Right ventricle myocardium superior (tissue), 1 donor: ENCODE measurements around the gene RIPK1. TPM values are rescaled to one million over a fixed set of nuclear protein-coding genes. Genes with fewer than 3 reads are reported as not detected.
A peak's percentile ranks its signal among the peaks of the same experiment; 100 is the strongest.
"Not testable (repeated sequence)": the region's sequence is repeated elsewhere in the genome, so short reads cannot be mapped to it uniquely, and the experiment has no call there.

Source experiments
- ATAC-seq: fragments of 200-7000 bp; cut with Tn5 transposase; one replicate; pipeline ENCODE4 v1.9.1; 2020; ENCODE audit warnings: mild to moderate bottlenecking; ENCODE audit not compliant: poor library complexity
- DNase-seq: peaks from one replicate; pipeline ENCODE4 v3.0.0-alpha.2; 2020
- intact Hi-C: fragments of 100-400 bp; cut with DNase I; formaldehyde crosslinking; loops from one replicate; pipeline ENCODE4 v1.11.2; 2022
- total RNA-seq: library from RNA; stranded (reverse); fragmentation: NEBNext Ultra II Directional; extraction: Animal tissue kit (Norgen Biotek cat#: 25700); gene quantifications from one replicate; pipeline ENCODE4 v1.2.1, GENCODE V29; 2021
- donor health status: DM: no; HTN: yes; CAD: no; lungs with severe emphysema.

Gene RIPK1
- total RNA-seq, 1 donor from 2014 or later: 6.6 TPM

DNA sequence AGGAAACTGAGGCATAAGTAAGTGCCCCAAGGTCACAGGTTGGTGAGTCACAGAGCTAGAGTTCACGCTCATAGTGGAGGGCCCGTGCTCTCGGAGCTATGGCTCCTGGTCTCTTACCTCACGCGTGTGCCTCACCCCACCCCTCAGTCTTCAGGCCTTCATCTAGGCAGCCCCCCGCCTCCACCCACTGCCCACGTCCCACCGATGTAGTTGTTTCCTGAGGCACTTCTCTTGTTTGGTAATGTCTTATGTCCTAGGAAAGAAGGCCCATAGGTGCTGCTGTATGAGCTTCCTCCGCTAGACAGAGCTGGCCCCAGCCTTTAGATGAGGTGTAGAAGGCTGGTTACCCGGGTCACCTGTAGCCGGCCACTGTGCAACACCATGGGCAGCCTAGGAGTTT lies 5.1 kb downstream of the RIPK1 start:
- DNase-seq (no peak), ATAC-seq (no peak)
- intact Hi-C loops: no loop called here

DNA sequence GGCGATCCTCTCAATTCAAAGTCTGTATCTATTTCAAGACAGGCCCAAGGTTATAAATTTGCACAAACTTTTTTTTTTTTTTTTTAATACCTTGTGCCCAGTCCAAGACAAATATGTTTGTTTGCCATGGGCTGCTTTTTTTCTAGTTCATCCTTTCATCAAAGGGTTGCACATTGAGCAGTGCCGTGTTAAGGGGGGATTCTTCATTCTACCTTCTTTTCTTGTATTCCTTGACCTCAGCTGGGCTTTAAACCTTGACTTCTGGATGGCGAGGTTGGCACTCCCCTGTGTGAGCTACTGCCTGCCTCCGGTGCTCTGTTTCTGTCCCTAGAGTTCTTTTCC lies 7.4 kb downstream of the RIPK1 start:
- intact Hi-C loops: no loop called here

DNA sequence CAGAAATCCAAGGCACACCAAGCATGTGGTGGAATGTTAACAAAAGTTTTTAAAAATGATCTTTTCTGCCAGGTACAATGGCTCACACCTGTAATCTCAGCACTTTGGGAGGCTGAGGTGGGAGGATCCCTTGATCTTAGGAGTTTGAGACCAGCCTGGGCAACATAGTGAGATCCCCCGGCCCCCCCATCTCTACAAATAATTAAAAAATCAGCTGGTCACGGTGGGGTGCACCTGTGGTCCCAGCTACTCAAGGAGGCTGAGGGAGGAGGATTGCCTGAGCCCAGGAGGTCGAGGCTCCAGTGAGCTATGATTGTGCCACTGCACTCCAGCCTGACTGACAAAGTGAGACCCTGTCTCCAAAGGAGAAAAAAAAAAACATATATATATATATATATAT lies 8.0 kb downstream of the RIPK1 start:
- intact Hi-C loops: no loop called here
- ATAC-seq (no peak), DNase-seq (no peak)

More for the DNA sequence above, 7.4 kb downstream of the RIPK1 start:
- ATAC-seq: no peak
- no peak for DNase-seq

DNA sequence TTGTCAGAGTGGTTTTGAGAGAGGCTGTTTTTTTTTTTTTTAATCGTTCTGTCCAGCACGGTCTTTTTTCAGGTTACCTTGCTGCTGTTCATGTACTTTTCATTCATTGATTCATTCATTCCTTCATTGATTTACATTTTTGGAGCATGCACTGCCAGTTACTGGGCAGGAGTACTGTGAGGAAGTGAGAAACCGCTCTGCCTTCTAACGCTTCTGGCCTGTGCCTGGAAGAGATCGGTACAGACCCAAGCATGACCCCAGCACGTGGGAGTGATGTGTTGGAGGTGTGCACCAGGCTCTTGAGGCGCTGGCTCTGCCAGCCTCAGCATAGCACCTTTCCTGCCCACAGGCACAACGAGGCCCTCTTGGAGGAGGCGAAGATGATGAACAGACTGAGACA lies 9.1 kb downstream of the RIPK1 start:
- intact Hi-C loops: no loop called here

DNA sequence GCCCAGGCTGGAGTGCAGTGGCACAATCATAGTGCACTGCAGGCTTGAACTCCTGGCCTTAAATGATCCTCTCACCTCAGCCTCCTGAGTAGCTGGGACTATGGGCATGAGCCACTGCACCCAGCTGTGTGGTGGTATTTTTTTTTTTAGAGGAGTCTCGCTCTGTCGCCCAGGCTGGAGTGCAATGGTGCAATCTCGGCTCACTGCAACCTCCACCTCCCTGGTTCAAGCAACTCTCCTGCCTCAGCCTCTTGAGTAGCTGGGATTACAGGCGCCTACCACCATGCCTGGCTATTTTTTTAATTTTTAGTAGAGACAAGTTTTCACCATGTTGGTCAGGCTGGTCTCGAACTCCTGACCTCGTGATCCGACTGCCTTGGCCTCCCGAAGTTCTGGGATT lies 10.7 kb downstream of the RIPK1 start:
- intact Hi-C loops, ATAC-seq: not testable (repeated sequence)

More for the DNA sequence above, 9.1 kb downstream of the RIPK1 start:
- DNase-seq: no peak
- ATAC-seq: no peak

DNA sequence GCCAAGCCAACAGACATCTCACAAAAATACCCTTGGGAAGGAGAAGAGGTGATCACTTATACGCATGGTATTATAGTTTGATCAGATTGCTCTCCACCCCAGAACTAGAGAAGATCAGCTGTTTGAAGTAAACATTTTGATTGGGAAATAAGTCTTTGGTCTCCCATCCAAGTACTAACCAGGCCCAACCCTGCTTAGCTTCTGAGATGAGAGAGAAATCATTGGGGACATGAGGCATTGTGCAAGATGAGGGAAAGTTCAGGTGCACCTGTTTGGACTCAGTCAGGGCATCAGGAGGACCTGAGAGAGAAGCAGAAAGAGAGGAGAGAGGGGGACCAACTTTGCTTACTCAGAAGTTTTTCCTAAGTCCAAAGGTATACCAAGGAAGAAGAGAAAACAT lies 11.4 kb downstream of the RIPK1 start:
- ATAC-seq: no peak
- no peak for DNase-seq
- intact Hi-C loops: no loop called here

More for the DNA sequence above, 10.7 kb downstream of the RIPK1 start:
- not testable (repeated sequence) for DNase-seq

DNA sequence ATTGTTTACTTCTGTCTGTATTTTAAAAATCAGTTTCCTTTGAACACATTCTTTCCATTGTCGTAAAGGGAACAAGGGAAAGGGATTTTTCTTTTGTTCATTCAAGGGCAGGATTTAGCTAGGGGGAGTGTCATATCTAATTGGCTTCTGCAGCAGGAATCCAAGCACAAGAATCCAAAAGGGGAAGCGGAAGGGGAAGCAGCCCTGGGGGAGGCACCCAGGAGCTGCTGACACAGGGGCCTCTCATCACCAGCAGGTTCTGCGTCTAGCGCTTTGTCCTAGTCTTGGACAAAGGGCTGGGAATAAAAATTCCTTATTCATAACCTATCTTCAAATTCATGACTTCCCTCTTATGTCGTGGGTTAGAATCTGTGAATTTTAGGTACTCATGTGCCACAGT lies 13.7 kb downstream of the RIPK1 start:
- DNase-seq (peak; percentile 57), ATAC-seq (peak; percentile 63)
- intact Hi-C loops: no loop called here

DNA sequence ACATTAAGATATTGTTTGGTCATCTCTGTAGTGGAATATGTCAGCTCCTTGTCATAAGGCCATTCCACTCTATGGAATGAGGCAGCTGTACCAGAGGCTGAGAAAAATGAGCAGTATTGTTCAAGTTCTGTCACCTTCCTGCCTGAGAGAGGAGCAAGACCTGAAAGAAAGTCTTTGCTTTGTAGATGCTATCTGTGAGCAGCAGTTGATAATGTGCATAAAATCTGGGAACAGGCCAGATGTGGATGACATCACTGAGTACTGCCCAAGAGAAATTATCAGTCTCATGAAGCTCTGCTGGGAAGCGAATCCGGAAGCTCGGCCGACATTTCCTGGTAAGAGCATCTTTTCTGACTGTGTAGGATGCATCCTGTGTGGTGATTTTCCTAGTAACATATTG lies 16.8 kb downstream of the RIPK1 start:
- no peak for ATAC-seq
- DNase-seq: no peak
- intact Hi-C loops: no loop called here

DNA sequence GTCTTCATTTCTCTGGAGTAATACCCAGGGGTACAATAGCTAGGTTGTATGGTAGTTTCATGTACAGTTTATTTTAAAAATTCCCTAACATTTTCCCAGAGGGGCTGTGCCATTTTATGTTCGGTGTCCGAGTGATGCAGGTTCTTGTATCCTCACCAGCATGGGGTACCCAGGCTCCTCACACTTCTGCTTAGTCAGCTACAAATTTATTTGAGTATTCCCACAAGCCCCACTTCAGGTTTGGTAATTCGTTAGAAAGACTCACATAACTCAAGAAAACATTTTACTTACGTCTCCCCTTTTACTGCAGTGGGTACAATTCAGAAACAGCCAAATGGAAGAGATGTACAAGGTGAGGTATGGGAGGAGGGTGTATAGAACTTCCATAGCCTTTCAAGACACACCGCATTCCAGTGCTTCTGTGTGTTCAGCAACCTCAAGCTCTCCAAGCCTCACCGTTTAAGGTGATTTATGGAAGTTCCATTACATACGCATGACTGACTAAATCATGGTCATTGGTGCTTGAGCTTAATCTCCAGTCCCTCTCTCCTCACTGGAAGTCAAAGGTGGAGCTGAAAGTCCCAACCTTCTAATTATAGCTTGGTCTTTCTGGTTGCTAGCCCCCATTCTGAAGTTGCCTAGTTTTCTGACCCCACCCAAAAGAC lies 18.1 kb downstream of the RIPK1 start:
- ATAC-seq: no peak
- DNase-seq: no peak
- intact Hi-C loops: no loop called here

DNA sequence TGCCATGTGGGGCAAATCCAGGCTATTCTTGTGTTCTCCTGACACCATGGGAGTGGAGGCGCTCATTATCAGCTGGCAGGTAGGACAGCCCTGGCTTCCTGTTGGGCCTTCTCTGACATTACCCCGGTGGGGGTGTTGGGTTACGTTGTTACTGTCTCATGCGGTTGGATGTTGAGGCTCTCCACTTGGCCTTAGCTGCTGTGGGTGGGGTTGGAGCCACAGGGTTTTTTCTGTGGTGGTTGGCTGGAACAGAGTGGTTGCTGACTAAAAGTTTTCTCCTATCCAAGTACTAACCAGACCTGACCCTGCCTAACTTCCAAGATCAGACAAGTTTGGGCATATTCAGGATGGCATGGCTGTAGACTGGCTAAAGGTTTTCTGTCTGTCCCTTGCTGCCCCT lies 20.2 kb downstream of the RIPK1 start:
- peak; percentile 73 for ATAC-seq
- intact Hi-C loops: no loop called here
- no peak for DNase-seq

DNA sequence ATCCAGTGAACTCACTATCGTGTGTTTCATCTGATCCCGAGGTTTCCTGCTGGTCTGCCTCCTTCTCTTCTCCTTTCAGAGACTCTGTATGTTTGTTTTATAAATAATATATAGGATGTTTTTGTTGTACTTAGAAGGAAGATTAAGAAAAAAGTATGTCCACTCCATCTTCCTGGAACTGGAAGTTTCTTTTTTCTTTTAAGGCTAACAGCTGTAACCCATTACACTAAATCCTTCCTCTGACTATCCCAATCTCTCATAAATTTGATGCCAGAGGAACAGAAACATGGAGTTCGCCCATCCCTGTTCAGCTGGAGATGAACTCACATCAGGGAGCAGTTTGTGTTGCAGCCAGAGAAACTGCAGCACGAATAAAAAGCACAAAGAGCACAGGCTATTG lies 20.7 kb downstream of the RIPK1 start:
- ATAC-seq (peak; percentile 77), DNase-seq (no peak)
- intact Hi-C loops: no loop called here

DNA sequence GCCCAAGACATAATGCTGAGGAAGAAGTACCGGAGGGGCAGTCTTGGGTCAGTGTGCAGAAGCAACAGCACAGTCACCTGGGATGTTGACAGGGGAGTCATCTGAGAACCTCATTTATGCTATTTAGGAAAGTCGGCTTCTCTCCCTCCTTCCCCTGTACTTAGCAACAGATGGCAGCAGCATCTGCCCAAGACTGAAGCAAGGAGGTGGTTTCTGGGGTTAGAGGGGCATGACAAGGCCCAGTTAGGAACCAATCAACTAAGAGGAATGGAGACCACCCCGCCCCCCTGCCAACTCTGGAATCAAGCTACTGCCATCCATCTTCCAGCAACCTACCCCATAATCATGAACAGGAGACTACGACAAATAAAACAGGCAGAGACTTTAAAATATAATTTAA lies 21.7 kb downstream of the RIPK1 start:
- ATAC-seq (no peak), DNase-seq (no peak)
- intact Hi-C loops: no loop called here

DNA sequence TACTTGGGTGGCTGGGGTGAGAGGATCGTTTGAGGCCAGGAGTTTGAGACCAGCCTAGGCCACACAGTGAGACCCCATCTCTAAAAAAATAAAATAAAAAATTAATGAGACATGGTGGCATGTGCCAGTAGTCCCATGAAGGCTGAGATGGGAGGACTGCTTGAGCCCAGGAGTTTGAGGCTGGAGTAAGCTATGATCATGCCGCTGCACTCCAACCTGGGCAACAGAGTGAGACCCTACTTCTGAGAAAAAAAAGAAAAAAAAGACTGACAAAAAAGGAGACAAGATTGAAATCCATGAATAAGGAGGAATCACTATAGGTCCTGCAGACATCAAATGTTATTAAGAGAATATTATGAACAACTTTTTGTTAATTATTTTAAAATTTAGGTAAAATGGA lies 26.5 kb downstream of the RIPK1 start:
- DNase-seq (no peak), ATAC-seq (no peak)
- intact Hi-C loops: no loop called here

DNA sequence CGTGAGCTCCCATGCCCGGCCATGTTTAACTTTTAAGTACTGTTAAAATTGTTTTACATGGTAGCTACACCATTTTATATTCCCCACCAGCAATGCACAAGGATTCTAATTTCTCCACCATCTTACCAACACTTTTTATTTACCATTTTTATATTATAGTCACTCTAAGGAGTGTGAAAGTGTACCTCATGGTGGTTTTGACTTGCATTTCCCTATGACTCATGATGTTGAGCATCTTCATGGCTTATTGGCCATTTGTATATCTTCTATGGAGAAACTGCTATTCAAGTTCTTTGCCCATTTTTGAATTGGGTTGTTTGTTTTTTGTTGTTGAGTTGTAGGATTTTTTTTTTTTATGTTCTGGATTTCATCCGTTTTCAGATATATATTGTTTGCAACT lies 34.6 kb downstream of the RIPK1 start:
- ATAC-seq (no peak), DNase-seq (no peak)
- intact Hi-C loops: no loop called here

DNA sequence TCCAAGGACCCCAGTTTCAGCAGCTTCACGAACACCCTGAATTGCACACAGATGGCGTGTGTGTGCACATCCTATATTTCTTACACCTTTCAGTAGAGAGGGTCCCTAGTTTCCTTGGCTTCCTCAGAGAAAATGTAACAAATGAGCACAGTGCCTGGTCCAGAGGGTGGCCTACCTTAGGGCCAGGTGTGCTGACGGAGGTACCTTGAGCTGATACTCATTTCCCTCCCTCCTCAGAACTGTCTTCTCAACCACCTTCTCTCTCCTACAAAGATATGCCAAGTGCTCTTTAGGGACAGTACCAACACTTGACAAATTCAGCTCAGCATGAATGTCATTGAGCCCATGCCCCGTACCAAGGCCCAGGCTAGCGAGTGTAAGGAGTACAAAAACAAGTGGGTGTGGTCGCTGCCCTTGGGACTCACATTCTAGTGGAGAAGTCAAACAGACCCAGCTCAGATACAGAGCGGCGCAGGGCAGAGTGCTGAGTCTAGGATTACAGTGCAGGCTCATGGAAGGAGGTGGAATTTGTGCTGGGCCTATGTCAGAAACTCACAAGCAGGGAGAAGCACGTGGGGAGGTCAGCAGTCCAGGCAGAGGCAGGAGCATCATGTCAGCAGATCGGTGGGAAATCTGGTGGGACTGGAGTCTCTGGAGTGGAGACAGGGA lies 40.6 kb downstream of the RIPK1 start:
- intact Hi-C loops: no loop called here
- peak; percentile 55 for DNase-seq

DNA sequence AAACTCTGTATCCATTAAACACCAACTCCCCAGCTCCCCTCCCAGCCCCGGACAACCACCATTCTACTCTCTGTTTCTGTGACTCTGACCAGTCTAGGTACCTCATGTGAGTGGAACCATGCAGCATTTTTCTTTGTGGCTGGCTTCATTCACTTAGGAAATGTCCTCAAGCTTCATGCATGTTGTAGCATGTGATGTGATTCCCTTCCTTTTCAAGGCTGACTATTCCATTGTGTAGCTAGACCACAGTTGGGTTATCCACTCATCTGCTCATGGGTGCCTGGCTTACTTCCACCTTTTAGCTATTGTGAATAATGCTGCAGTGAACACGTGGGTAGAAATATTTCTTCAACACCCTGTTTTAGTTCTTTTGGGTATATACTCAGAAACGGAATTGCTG lies 41.5 kb downstream of the RIPK1 start:
- DNase-seq (no peak), ATAC-seq (no peak)
- intact Hi-C loops: no loop called here

More for the DNA sequence above, 40.6 kb downstream of the RIPK1 start:
- ATAC-seq: peak; percentile 25

DNA sequence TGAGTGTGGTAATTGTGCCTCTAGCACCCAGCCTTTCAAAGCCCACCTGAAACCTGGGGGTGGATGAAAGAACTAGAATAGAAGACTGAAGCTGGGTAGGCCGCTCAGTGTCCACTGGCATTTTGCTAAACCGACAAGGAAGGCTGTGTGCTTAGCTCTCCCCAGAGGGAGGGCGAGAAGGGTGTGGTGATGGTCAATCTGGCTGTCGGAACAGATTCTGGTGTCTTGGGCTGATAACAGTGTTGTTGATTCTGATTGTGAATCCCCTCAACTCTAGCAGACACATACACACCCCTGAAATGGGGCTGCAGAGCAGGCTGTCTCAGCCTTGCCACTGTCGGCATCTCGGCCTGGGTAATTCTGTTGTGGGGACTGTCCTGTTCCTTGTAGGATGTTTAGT lies 46.1 kb downstream of the RIPK1 start:
- intact Hi-C loops: no loop called here
- no peak for DNase-seq
- ATAC-seq: no peak

DNA sequence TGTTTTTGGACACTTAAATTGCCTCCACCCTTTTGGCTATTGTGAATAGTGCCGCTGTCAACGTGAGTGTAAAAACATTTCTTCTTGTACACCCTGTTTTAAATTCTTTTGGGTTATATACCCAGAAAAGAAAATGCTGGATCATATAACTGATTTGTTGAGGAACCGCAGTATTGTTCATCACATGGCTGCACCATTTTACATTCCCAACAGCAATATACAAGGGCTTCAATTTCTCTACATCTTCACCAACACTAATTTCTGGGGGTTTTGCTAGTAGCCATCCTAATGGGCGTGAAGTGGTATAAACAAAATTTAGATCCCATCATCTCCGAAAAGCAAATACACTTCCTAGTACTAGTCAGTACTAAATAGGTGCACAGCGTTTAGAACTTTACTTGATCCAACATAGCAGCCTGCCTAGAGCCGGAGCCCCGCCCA lies 49.6 kb downstream of the RIPK1 start:
- no peak for ATAC-seq
- intact Hi-C loops: no loop called here
- DNase-seq: no peak

DNA sequence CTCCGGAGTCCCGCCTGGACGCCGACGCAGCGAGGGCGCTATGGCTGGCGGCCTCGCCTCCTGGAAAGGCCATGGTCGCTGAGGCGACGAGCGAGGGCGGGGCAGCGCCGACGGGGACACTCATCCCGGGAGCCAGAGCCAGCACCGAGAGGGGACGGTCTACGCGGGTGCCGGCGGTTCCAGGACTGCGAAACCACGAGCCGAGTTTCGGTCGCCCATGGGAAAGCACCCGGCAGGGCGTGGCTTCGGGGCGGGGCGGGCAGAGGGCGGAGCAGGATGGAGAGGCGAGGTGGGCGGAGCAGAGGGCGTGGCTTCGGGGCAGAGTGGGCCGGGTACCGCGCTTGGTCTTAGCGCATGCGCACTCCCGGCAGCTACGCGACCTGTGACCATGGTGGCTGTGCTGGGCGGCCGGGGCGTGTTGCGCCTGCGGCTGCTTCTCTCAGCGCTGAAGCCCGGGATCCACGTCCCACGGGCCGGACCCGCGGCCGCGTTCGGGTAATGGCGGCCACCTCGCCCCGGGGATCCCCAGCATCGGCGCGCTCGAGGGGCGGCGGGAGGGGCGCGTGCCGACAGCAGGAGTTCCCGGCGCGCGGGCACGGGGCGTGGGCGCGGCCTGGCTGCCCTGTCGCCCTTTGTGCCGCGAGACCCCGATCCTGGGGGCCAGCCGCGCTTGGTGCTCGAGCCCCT lies 50.2 kb downstream of the RIPK1 start, which contains the start of gene BPHL:
Gene BPHL (plus strand): TSS at position 359 of the 687 bp plus-strand sequence. CDS start 30 bp downstream, at position 389.
- intact Hi-C loops: no loop called here
- ATAC-seq (peak; percentile 99), DNase-seq (peak; percentile 98)
